ENCODE measurements around the gene ARHGEF39. TPM values are rescaled to one million over a fixed set of nuclear protein-coding genes. Genes with fewer than 3 reads are reported as not detected.

Gene ARHGEF39
- total RNA-seq, 1 experiment from 2014 or later = 7.6 TPM

- DNase-seq (ENCODE audit: low read depth) = no peak
These were observed 10.2 kb upstream of the ARHGEF39 start for GRCh38 chr9:35675204-35675603.

- DNase-seq (ENCODE audit: low read depth) = no peak
These were observed 9.0 kb upstream of the ARHGEF39 start for GRCh38 chr9:35674025-35674361.

GRCh38 chr9:35673132-35674024, 8.4 kb upstream of the ARHGEF39 start, which contains the start of gene CA9:
TSS of gene CA9 (plus strand) at chr9:35673928. CDS start at chr9:35673960, 32 bp downstream.
- peak; percentile 61 for DNase-seq (ENCODE audit: low read depth)

- DNase-seq (ENCODE audit: low read depth) = peak; percentile 74
These were observed 4.5 kb upstream of the ARHGEF39 start for GRCh38 chr9:35669331-35670145.

- no peak for DNase-seq (ENCODE audit: low read depth)
These were observed 2.9 kb upstream of the ARHGEF39 start for GRCh38 chr9:35667939-35668338.

- no peak for DNase-seq (ENCODE audit: low read depth)
These were observed 1.6 kb upstream of the ARHGEF39 start for GRCh38 chr9:35666549-35666948.

DNA sequence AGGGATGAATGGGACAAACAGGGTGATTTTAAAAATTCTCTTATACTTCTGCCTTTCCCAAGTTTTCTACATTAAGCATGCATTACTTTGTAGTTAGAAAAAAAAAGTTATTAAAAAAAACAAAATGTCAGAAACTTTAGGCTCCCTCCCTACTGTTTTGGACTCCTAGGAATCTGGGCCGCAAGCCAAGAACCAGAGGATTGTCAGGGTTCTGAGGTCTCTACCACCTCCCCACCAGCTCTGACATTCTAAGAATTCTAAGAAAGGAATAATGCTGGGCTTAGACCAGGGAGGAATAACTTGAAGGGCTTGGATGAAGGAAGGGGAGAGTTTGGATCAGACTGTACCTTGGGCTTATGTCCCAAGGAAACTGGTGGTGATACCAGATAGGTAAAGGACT, 1.1 kb upstream of the ARHGEF39 start:
- DNase-seq (ENCODE audit: low read depth) = no peak

DNA sequence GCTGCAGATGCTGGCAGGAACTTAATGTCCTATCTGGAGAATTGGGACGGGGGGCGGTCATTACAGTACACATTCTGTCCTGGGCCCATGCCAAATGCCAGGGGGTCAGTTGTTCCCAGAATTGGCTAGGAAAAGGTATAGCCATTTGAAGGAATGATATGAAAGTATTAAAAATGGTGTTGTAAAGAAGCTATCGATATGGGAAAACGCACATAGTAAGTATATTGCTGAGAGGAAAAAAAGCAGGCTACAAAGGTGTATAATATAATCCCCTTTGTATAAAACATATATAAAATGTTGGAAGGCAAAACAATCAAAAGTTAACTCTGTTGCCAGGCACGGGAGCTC, 450 bp upstream of the ARHGEF39 start:
- DNase-seq (ENCODE audit: low read depth) = no peak

DNA sequence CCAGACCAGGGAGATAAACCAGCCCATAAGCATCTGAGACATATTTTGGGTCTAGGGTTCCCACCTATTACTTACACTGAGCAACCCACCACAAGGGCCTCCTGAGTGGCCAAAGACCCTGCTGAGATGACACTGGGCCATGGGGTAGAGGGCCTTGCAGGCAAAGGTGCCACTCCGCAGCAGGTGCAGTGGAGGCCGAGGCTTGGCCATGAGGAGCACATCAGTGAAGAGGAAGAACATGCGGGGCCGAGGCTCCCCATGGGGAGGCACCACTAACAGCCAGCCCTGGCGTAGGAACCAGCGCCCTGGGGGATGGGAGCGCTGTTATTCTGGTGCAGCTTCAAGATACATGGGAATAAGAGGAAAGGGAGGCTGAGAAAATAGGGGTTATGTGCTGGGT, 2.6 kb downstream of the ARHGEF39 start:
- DNase-seq (ENCODE audit: low read depth) = no peak

DNA sequence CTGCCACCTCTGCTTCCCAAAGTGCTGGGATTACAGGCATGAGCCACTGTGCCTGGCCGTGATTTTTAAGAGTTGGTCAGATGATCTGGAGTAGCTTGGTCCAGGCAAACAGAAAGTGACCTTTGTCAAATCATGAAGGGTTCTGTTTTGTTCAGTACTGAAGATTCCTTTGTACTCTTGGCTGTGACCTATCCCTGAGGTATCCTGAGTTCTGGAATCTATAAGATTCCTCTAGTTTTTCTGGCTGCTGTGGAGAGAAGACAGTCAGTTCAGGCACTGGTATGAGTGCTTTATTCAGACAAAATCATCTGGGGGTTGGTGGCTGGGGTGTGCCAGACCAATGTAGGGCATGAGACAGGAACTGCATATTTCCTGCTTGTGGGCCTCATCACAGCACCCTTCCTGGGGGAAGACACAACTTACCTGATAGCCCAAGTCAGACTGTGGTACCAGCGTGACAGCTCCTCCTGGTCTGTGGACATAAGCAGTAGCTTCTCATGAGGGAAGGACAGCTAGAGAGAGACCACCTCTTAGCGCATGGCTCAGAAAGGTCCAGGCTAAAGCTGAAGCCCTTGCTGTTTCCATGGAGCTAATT, 3.1 kb downstream of the ARHGEF39 start:
- DNase-seq (ENCODE audit: low read depth) = no peak

DNA sequence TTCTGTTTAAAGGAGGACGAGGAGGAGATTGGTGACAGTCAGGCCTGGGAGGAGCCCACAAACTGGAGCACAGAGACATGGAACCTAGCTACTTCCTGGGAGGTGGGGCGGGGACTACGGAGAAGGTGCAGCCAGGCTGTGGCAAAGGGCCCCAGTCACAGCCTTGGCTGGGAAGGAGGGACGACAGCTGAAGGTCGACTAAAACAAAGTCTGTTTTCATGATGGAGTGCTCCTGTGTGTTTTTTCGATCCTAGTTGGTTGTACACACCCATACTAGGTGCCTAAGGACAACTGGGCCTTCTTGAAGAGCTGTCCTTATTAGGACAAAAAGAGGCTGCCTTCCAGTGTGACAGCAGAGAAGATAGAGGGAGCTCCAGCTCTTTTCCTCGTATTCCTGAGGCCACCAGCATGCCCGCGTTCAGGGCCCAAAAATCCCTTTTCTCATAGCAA, 4.0 kb downstream of the ARHGEF39 start:
- DNase-seq (ENCODE audit: low read depth) = peak; percentile 59

GRCh38 chr9:35659340-35659739, 5.7 kb downstream of the ARHGEF39 start:
- DNase-seq (ENCODE audit: low read depth) = peak; percentile 91

GRCh38 chr9:35658968-35659220, 6.1 kb downstream of the ARHGEF39 start:
- DNase-seq (ENCODE audit: low read depth) = no peak

- DNase-seq (ENCODE audit: low read depth) = peak; percentile 83
These were observed 6.6 kb downstream of the ARHGEF39 start, which contains the start of gene CCDC107 for GRCh38 chr9:35658137-35658967. TSS of gene CCDC107 (plus strand) at chr9:35658292. CDS start at chr9:35658380, 88 bp downstream.

DNA sequence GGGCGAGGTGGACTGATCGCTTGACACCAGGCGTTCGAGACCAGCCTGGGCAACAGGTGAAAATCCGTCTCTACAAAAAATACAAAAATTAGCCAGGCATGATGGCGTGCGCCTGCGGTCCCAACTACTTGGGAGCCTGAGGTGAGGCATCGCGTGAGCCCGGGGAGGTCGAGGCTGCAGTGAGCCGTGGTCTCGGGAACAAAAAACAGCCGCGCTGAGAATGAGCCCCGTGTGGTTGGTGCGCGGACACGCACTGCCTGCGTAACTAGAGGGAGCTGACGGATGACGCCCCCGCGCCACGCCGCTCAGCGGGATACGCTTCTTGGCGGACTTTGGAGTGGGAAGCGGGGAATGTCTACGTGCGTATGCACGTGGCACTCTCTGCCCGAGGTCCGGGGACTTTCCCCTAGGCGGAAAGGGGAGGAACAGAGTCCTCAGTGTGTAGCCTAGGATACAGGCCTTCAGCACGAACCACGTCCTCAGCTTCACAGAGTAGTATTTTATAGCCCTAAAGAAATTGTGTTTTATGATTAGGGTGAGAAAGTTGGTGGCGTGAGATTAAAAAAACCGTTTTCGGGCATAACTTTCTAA, 7.4 kb downstream of the ARHGEF39 start, which contains the start of gene RMRP:
Gene RMRP (minus strand): TSS at position 474 of the 591 bp plus-strand sequence.
- peak; percentile 99 for DNase-seq (ENCODE audit: low read depth)

GRCh38 chr9:35656831-35657545, 8.0 kb downstream of the ARHGEF39 start:
- peak; percentile 55 for DNase-seq (ENCODE audit: low read depth)

DNA sequence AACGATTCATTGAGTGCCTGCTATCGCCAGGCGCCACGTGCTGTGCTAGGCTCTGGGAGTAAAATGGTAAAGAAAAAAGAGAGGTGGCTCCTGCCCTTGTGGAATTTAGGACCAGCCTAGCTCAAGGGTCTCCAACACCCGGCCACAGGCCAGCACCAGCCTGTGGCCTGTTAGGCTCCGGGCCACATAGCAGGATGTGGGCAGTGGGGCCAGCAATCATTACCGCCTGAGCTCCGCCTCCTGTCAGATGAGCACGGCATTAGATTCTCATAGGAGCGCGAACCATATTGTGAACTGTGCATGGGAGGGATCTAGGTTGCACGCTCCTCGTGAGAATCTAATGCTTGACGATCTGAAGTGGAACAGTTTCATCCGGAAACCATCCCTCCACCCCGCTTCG, 8.6 kb downstream of the ARHGEF39 start:
- DNase-seq (ENCODE audit: low read depth) = peak; percentile 47

- DNase-seq (ENCODE audit: low read depth) = no peak
These were observed 11.4 kb downstream of the ARHGEF39 start for GRCh38 chr9:35653611-35654010.

- no peak for DNase-seq (ENCODE audit: low read depth)
These were observed 12.2 kb downstream of the ARHGEF39 start for GRCh38 chr9:35652829-35653209.

All from RPMI7951 (cell line).